HL-60 (cell line): Measurements from ENCODE around the gene SPDYA.

ENCODE experiments used
- CTCF ChIP-seq: IDR thresholded peaks from one replicate; pipeline ENCODE4 v1.5.1; 2011; ENCODE audit warnings: low read length, control low read depth, inconsistent platforms; ENCODE audit not compliant: insufficient read depth
- GABPA ChIP-seq: IDR thresholded peaks from 2 replicates; pipeline ENCODE4 v1.6.1; 2012; ENCODE audit warnings: low read depth
- POLR2AphosphoS5 ChIP-seq: IDR thresholded peaks from 2 replicates; pipeline ENCODE4 v1.6.1; 2012; ENCODE audit warnings: low read depth
- REST ChIP-seq: IDR thresholded peaks from 2 replicates; pipeline ENCODE4 v1.6.1; 2012; ENCODE audit warnings: low read depth; ENCODE audit not compliant: insufficient replicate concordance

- TF ChIP-seq CTCF = no peak
- no peak for TF ChIP-seq POLR2AphosphoS5
- TF ChIP-seq REST = no peak
- TF ChIP-seq GABPA = no peak
Observed at GRCh38 chr2:28838971-28839370, 28.3 kb downstream of the SPDYA start.
